GM08714 (cell line): Measurements from ENCODE around the gene RFFL.

ENCODE experiments used
- H3K4me3 ChIP-seq: fragments of 200-500 bp; sonication (Bioruptor generic); 2 replicates; pipeline ENCODE4 v1.5.1; 2014; ENCODE audit warnings: mild to moderate bottlenecking, low read length, inconsistent platforms
- ZNF274 ChIP-seq: IDR thresholded peaks from 2 replicates; pipeline ENCODE4 v1.6.1; 2012; ENCODE audit warnings: mild to moderate bottlenecking, low read depth, low read length

RFFL gene

DNA sequence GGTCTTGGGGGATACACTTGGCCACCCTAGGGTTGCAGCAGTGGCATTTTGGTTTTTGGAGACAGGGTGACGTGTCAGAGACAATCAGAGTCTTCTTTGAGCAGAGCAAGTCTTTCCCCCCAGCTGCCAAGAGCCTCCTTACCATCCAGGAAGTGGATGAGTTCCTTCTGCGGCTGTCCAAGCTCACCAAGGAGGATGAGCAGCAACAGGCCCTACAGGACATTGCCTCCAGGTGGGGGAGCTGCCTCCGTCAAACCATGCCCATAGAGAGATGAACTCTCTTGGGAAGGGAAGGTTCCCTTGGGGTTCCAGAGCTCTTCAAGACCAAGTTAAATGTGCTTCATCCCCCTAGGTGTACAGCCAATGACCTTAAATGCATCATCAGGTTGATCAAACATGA, 71.9 kb downstream of the RFFL start:
- TF ChIP-seq ZNF274: no peak
- H3K4me3 ChIP-seq: no peak overlapping the region

DNA sequence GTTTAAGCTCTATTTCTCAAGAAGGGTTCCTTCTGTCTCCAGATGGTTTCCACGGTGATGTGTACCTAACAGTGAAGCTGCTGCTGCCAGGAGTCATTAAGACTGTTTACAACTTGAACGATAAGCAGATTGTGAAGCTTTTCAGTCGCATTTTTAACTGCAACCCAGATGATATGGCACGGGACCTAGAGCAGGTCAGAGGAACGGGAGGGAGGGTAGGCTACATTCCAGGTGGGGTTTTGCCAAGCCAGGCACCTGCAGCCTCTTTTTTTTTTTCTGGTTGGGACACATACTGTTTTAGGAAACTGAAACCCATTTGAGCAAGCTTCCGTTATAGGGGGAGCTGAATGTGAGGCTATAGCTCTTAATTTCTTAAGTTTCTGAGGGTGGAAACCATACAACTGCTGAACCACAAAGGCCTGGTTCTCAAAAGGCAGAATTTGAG, 72.6 kb downstream of the RFFL start:
- H3K4me3 ChIP-seq: no peak overlapping the region
- no peak for TF ChIP-seq ZNF274

DNA sequence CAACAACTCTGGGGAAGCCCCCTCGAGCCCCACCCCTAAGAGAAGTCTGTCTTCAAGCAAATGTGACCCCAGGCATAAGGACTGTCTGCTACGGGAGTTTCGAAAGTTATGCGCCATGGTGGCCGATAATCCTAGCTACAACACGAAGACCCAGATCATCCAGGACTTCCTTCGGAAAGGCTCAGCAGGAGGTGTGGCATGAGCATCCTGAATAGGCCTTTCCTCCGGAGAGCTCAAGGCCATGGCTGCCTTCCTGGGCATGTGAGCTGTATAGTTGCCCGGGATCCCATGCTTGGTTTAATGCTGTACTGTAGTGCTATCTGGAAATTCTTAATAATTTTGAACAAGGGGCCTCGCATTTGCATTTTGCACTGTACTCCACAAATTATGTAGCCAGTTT, 74.0 kb downstream of the RFFL start:
- no peak overlapping the region for H3K4me3 ChIP-seq
- no peak for TF ChIP-seq ZNF274

DNA sequence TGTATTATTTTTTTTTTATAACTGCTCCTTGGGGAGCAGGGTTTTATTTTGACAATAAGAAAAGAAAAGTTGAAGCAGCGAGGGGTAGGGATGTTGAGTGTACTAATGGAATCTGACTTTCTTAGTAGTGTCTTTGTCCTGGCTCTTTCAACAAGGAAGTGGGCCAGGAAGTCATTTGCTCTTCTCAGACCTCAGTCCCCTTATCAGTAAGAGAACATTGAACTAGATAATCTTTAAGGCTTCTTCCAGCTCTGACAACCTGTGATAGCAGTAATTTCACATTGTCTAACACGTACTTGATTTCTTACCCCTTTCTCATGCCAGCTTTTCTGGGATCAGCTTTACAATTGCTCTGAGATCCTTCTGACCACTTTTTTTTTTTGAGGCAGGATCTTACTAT, 74.9 kb downstream of the RFFL start:
- TF ChIP-seq ZNF274: no peak
- H3K4me3 ChIP-seq: no peak overlapping the region

DNA sequence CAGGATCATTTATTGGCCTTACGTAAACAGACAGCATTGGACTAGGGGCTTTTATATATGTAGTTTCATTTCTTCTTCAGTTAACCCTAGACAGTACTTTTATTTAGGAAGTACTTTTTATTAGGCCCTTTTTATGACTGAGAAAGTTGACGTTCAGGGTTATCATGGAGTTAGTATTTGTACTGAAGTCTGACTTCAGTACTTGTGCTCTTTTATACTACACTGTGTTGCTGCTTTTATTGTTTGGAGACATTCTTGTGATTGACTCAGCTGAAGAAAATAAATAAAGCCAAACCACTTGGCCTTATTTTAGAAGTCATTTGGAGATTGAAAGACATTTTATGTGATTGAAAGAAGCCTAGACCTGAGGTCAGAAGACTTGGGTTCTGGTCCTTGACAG, 76.3 kb downstream of the RFFL start:
- no peak overlapping the region for H3K4me3 ChIP-seq
- TF ChIP-seq ZNF274: no peak

DNA sequence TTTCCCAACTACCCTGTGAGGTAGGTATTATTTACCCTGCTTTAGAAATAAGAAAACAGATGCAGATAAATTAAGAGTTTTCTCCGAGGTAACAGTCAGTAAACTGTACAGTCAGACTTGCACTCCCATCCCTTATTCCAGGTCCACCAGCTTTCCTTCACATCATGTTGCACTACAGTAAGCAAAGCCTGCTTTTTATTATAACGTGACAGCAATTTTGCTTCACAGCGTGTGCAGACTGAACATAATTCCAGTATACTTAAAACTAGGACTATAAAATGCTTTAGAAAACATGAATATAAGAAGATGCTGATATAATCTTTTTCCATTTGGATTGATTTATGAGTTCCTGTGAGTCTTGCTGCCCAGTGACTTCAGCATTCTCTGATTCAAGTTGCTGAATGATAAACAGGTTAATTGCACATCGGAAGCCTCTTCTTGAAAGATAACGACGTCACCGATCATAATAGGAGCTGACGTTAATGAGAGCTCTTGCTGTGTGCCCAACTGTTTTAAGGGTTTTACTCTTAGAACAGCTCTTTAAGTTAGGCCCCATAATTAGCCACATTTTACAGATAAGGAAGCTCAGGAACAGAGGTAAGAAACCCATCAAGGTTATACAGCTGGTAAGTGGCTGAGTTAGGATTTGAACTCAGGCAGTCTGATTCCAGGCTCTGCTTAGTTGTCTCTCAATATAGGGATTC, 81.8 kb downstream of the RFFL start:
- H3K4me3 ChIP-seq: peak overlapping the region; percentile 85
- TF ChIP-seq ZNF274: no peak

DNA sequence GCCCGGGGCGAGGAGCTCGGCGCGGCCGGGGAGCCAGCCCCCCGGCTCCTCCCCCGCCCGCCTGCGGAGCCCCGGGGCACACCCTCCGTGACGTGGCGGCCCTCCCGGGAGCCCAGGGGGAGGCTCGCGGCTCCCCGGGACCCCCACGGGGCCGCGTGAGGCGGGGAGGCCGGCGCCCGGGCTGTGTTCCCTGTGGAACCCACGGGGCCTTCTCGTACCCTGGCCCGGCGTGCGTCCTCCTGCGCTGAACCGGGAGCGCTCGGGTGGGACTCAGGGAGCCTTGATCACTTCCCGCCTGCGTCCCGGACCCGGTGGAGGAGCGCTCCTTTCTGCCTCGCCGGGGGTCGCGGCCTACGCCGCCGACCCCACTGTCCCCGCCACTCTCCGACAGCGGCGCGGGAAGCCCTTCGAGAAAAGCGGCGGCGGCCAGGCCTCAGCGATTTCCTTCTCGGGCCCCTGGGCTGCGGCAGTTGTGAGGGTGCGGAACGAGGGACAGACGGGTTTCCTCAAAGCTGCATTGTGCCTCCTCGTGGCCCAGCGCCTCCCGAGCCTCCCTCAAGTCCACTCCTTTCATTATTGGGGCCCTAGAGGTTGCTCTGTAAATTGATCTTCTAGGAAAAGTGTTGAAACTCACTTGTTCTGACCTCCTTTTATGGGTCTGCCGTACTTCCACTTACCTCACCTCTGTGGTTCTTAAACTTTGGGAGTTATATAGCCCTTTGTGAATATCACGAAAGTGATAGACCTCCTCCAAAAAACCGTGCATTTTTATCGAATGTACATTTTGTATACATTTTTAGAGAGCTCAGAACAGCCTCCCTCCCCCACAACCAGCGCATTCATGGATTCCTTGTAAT, 82.6 kb downstream of the RFFL start:
- H3K4me3 ChIP-seq: peak overlapping the region; percentile 85
- no peak for TF ChIP-seq ZNF274

DNA sequence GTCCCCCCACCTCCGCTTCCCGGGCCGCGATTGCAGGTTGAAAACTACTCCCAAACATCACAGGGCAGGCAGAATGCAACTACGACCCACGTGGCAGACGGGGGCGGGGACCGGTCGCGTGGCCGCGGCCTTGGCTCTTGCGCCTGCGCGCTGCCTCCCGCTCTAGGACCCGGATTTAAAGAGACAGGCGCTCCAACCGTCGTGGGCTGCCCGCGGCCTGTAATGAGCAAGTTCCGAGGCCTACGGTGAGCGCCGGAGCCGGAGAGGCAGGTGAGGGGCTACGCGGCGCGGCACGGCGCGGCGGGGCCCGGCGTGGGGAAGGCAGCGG, 83.2 kb downstream of the RFFL start, which contains the start of gene LIG3:
LIG3 (plus strand) TSS at position 160 of the 328 bp plus-strand sequence. CDS start 2,494 bp downstream, outside the sequence.
- peak within 1 kb of the TSS; percentile 85 for H3K4me3 ChIP-seq
- TF ChIP-seq ZNF274: no peak

DNA sequence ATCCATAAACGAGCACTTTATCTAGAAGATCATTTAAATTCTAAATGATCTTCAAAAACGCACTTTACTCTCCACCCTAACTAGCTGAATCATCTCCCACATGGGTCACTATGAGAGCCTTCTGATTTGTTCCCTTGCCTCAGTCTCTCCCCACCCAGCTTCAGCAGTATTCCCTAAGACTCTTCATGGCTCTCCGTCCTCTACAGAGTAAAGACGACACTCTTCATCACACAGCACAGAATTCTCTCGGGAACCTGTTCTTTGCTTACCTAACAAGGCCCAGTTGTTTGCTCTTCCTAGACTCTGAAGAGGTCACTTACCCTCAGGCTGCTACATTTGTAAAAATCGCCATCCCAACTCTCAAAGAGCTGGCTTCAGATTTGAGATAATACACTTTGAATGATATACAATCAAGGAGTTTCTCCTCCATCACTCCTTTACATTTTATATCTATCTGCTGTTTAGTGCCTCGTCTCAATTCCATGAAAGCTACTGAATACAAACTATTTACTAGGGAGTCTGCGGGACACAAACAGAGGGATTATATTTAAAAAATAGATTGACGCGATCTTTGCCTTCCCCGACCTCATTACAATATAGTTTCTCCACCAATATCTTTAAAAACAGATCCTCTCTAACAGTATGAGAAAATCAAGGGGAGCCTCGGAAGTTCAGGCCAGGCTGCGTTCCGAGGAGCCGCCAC, 83.7 kb downstream of the RFFL start:
- no peak for TF ChIP-seq ZNF274
- H3K4me3 ChIP-seq: peak overlapping the region; percentile 85

DNA sequence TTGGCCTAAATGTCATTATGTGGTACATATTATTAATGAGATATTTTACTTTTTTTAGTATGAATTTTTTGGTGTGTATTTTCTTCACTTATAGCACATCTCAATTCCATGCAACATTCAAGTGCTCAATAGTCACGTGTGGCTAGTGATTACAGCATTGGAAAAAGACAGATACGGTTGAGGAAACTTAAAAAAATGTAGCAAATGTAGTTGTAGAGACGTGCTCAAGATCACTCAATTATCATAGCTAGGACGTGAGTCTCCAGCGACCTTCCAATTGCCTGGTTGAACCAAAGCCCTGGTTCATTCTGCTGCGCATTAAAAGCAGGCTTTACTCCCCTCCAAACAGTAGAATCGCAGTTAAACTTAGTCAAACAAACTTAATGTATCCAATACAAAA, 84.4 kb downstream of the RFFL start:
- no peak overlapping the region for H3K4me3 ChIP-seq
- no peak for TF ChIP-seq ZNF274

DNA sequence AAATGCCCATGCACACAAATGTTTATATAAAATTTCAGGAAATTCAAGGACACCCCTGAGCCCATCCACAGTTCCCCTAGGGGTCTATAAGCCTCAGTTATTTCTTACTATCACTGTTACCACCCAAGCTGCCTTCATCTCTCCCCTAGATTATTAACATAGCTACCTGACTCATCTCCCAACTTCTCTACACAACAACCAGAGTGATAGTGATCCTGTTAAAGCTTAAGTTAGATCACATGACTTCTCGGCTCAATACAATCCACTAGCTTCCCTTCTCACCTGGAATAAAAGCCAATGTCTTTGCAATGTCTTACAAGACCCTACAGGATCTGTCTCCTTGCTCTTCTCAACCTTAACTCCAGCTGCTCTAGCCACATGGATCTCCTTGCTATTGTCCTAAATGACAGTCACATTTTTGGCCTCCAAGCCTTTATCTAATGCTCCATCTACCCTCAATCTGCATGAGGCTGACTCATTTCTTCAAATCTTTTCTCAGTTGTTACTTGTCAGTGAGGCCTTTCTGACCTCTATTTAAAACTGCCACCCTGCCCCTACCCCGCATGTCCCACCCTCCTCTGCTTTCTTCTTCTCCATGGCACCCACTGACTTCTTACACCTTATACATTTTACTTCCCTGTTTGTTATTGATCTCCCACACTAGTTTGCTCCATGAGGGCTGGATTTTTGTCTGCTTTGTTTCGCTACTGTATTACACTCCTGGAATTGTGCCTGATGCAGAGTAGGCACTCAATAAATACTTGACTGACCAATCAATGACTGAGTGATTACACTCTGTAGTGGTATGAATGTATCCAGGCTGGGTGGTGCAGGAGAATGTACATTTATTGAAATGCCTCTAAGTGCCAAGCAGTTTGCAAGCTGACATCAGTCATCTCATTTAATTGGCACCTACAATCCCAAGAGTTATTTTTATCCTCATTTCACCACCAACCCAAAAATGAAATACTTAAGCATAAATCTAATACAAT, 88.4 kb downstream of the RFFL start:
- TF ChIP-seq ZNF274: no peak

DNA sequence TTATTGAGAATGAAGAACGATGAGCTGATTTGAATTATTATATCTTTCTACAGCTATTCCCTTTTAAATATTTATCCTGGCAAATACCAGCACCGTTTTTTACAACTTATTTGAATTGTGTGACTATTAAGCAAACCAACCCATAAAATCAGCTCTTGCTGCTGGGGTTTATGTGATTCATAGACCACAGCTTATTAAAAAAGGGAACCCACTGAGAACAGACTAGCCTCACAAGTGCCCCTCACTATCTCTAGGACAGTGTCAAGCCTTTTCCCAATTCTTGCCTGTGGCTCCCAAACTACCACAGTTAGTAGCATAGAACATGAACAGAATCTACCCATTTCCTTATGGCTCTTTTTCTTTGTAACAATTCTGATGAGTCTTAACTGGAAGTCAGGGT, 89.3 kb downstream of the RFFL start:
- TF ChIP-seq ZNF274: no peak
- no peak overlapping the region for H3K4me3 ChIP-seq

More for the DNA sequence above, 88.4 kb downstream of the RFFL start:
- no peak overlapping the region for H3K4me3 ChIP-seq

DNA sequence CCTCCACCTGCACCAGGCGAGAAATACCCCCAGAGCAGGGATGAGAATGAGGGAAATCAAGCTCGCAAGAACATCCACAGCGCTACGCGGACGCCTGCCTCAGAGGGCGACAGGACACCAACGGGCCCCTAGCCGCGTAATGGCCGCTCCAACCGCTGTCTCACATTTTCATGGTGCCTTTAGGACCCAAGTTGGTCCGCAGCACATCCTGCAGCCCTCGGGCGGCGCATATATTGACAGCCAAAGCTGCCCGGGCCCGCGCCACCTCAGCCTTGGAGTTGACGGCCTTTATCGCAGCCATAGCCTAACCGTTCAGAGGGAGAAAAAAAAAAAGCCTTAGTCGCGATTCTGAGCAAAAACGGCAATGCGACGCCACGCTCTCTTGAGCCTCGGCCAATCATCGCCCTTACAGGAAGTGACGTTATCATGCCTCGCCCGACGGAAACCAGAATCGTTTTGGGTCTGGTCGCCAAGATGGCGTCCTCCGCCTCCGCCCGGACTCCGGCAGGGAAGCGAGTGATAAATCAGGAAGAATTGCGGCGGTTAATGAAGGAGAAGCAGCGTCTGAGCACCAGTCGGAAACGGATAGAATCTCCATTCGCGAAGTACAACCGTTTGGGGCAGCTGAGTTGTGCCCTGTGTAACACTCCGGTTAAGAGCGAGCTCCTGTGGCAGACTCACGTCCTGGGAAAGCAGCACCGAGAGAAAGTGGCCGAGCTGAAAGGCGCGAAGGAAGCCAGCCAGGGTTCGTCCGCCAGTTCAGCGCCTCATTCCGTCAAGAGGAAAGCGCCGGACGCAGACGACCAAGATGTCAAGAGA, 102.2 kb downstream of the RFFL start, which contains the start of the genes CCT6B and ZNF830:
CCT6B (minus strand) TSS at position 368 of the 819 bp plus-strand sequence; CDS start at position 301, 67 bp downstream.
ZNF830 (plus strand) TSS at position 448 of the 819 bp plus-strand sequence; CDS start at position 475, 27 bp downstream.
- H3K4me3 ChIP-seq: peak within 1 kb of the TSS; percentile 84
- no peak for TF ChIP-seq ZNF274
